Stomach (tissue), 4 donors: Measurements from ENCODE around the gene PFKM.

Experiments
- POLR2A ChIP-seq, 4 donors: fragments of 450-650 bp; IDR thresholded peaks; one replicate each; pipeline ENCODE4 v1.6.1; 2016; ENCODE audit warnings: antibody characterized with exemption in 4 of 4, control low read depth in 2 of 4, mild to moderate bottlenecking in 1 of 4, moderate library complexity in 1 of 4
- TF ChIP-seq, protein P1 (sequence below), 7 experiments: fragments of 450-650 bp in 4 of 7; fragments of 200-600 bp in 3 of 7; sonication (generic) in 3 of 7; IDR thresholded peaks; one replicate each; pipeline ENCODE4 v1.5.1; 2016 to 2019; ENCODE audit warnings: antibody characterized with exemption in 7 of 7, control low read depth in 2 of 7, mild to moderate bottlenecking in 1 of 7

DNA sequence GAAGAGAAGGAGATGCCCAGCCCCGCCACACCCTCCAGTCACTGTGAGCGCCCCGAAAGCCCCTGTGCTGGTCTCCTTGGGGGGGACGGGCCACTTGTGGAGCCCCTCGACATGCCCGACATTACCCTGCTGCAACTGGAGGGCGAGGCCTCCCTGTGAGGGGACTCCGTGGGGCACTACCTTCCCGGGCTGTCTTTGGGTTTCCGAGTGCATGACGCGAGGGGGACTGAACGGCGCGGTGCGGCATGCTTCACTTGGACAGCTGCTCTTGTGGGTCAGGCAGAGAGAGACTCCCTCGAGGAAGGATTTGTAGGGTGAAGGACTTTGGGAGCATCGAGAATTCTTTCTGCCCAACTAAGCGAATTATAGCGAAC lies 65.4 kb downstream of the PFKM start:
- TF ChIP-seq, protein P1, sequence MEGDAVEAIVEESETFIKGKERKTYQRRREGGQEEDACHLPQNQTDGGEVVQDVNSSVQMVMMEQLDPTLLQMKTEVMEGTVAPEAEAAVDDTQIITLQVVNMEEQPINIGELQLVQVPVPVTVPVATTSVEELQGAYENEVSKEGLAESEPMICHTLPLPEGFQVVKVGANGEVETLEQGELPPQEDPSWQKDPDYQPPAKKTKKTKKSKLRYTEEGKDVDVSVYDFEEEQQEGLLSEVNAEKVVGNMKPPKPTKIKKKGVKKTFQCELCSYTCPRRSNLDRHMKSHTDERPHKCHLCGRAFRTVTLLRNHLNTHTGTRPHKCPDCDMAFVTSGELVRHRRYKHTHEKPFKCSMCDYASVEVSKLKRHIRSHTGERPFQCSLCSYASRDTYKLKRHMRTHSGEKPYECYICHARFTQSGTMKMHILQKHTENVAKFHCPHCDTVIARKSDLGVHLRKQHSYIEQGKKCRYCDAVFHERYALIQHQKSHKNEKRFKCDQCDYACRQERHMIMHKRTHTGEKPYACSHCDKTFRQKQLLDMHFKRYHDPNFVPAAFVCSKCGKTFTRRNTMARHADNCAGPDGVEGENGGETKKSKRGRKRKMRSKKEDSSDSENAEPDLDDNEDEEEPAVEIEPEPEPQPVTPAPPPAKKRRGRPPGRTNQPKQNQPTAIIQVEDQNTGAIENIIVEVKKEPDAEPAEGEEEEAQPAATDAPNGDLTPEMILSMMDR (IDR thresholded peaks at IDR 0.05), result no peak
- no peak for TF ChIP-seq POLR2A (IDR thresholded peaks at IDR 0.05)
